Esophagus muscularis mucosa (tissue), 4 donors: Measurements from ENCODE around the gene USP34. TPM values are rescaled to one million over a fixed set of nuclear protein-coding genes. Genes with fewer than 3 reads are reported as not detected.

Experiments
- DNase-seq: peaks from one replicate; pipeline ENCODE4 v3.0.0-alpha.2; 2017; ENCODE audit errors: extremely low spot score
- H3K27ac ChIP-seq, 4 donors: fragments of 200-600 bp; sonication (generic); replicated peaks in 1 of 4; 1 replicate in 3 of 4; 2 replicates in 1 of 4; pipeline ENCODE4 v1.5.1; 2016 to 2019; ENCODE audit warnings: mild to moderate bottlenecking in 1 of 4
- H3K27me3 ChIP-seq, 4 donors: fragments of 200-600 bp; sonication (generic); one replicate each; pipeline versions ENCODE4 v1.5.1 to v1.6.0; 2016 to 2019
- H3K36me3 ChIP-seq, 4 donors: fragments of 200-600 bp; sonication (generic); one replicate each; pipeline ENCODE4 v1.5.1; 2016 to 2019
- H3K4me1 ChIP-seq, 4 donors: fragments of 200-600 bp; sonication (generic); one replicate each; pipeline ENCODE4 v1.5.1; 2016 to 2019
- H3K4me3 ChIP-seq, 4 donors: fragments of 200-600 bp; sonication (generic); 1 replicate in 2 of 4; 2 replicates in 2 of 4; pipeline ENCODE4 v1.5.1; 2016 to 2019; ENCODE audit warnings: mild to moderate bottlenecking in 4 of 4, moderate library complexity in 1 of 4
- H3K9me3 ChIP-seq, 4 donors: fragments of 200-600 bp; sonication (generic); 1 replicate in 3 of 4; 2 replicates in 1 of 4; pipeline ENCODE4 v1.5.1; 2016 to 2019
- CTCF ChIP-seq, 3 experiments: fragments of 200-600 bp in 2 of 3; fragments of 450-650 bp in 1 of 3; sonication (generic) in 2 of 3; IDR thresholded peaks; one replicate each; pipeline ENCODE4 v1.5.1; 2017 to 2019; ENCODE audit warnings: antibody characterized with exemption in 3 of 3, mild to moderate bottlenecking in 2 of 3, moderate library complexity in 1 of 3
- EP300 ChIP-seq: sonication (generic); formaldehyde crosslinking; IDR thresholded peaks from one replicate; pipeline ENCODE4 v1.6.1; 2017; ENCODE audit warnings: antibody characterized with exemption
- POLR2A ChIP-seq: fragments of 450-650 bp; IDR thresholded peaks from one replicate; pipeline ENCODE4 v1.6.1; 2017; ENCODE audit warnings: antibody characterized with exemption, moderate library complexity, mild to moderate bottlenecking, low read depth
- POLR2AphosphoS5 ChIP-seq, 2 donors: sonication (generic); formaldehyde crosslinking; IDR thresholded peaks; one replicate each; pipeline ENCODE4 v1.6.1; 2017; ENCODE audit warnings: antibody characterized with exemption in 2 of 2
- WGBS: methylation state at CpG from one replicate; pipeline ENCODE4 v1.1.5; 2018; 5-methylcytosine and 5-hydroxymethylcytosine counted together
- intact Hi-C: fragments of 100-400 bp; cut with DNase I; formaldehyde crosslinking; loops from one replicate; pipeline ENCODE4 v1.15.1; 2023
- total RNA-seq, 4 donors: library from RNA; depleted of rRNA; stranded (reverse); fragments of >200 nt; gene quantifications; one replicate each; pipeline versions ENCODE4 v1.1.0 to v1.2.1, GENCODE V29; 2016

USP34 gene
- total RNA-seq, 4 donors from 2014 or later: 124 to 137 (median 129) TPM

GRCh38 chr2:61184263-61184662 is 286.6 kb downstream of the USP34 start:
- Histone ChIP-seq H3K36me3 (peaks cover 61 to 98% (median 86%) of the 10 kb centered on the region in 4 donors), H3K4me1 (peaks cover 27 to 43% (median 35%) of the 10 kb centered on the region in 4 donors), H3K27me3 (no peaks in the 10 kb centered on the region), H3K9me3 (no peaks in the 10 kb centered on the region), H3K27ac (no peak overlapping the region), H3K4me3 (no peak overlapping the region)
- no peak for DNase-seq
- intact Hi-C loops: no loop called here
- TF ChIP-seq POLR2A: no peak
- no peak for TF ChIP-seq POLR2AphosphoS5 (IDR thresholded peaks at IDR 0.05)
- no peak for TF ChIP-seq EP300
- no peak for TF ChIP-seq CTCF (IDR thresholded peaks at IDR 0.05)
- 90% methylated on average over 3 of the region's 3 CpGs for WGBS

GRCh38 chr2:61183795-61184194 is 287.1 kb downstream of the USP34 start:
- H3K27ac ChIP-seq: no peak overlapping the region
- TF ChIP-seq EP300: no peak
- TF ChIP-seq CTCF (IDR thresholded peaks at IDR 0.05): no peak
- WGBS: 100% methylated on average over 3 of the region's 3 CpGs
- no peak overlapping the region for H3K4me3 ChIP-seq
- no peaks in the 10 kb centered on the region for H3K27me3 ChIP-seq
- peaks cover 56 to 96% (median 81%) of the 10 kb centered on the region in 4 donors for H3K36me3 ChIP-seq
- no peaks in the 10 kb centered on the region for H3K9me3 ChIP-seq
- DNase-seq: no peak
- intact Hi-C loops: no loop called here
- H3K4me1 ChIP-seq: peaks cover 32 to 48% (median 40%) of the 10 kb centered on the region in 4 donors

- peak; percentile 89 for DNase-seq
- H3K4me1 ChIP-seq: peaks cover 41 to 58% (median 49%) of the 10 kb centered on the region in 4 donors
- no peaks in the 10 kb centered on the region for H3K27me3 ChIP-seq
- intact Hi-C loops: no loop called here
- H3K27ac ChIP-seq: peak overlapping the region in 3 of 4 donors; percentile 66 to 99 (median 99)
- H3K9me3 ChIP-seq: no peaks in the 10 kb centered on the region
- WGBS: 79% methylated on average over 6 of the region's 6 CpGs
- TF ChIP-seq POLR2AphosphoS5 (IDR thresholded peaks at IDR 0.05) (no peak), POLR2A (no peak), EP300 (no peak), CTCF (IDR thresholded peaks at IDR 0.05) (no peak)
- peak overlapping the region in 2 of 4 donors; percentile 16 to 31 for H3K4me3 ChIP-seq
- H3K36me3 ChIP-seq: peaks cover 44 to 78% (median 63%) of the 10 kb centered on the region in 4 donors
Observed at GRCh38 chr2:61182059-61182383, 288.9 kb downstream of the USP34 start.

GRCh38 chr2:61181382-61182058 is 289.4 kb downstream of the USP34 start:
- DNase-seq: peak; percentile 19
- 56% methylated on average over 10 of the region's 10 CpGs for WGBS
- H3K4me3 ChIP-seq: peak overlapping the region; percentile 13 to 31 (median 18)
- peaks cover 39 to 73% (median 59%) of the 10 kb centered on the region in 4 donors for H3K36me3 ChIP-seq
- H3K27ac ChIP-seq: peak overlapping the region; percentile 50 to 99 (median 82)
- no peaks in the 10 kb centered on the region for H3K9me3 ChIP-seq
- H3K4me1 ChIP-seq: peaks cover 41 to 59% (median 50%) of the 10 kb centered on the region in 4 donors
- TF ChIP-seq EP300: no peak
- no peak for TF ChIP-seq POLR2AphosphoS5 (IDR thresholded peaks at IDR 0.05)
- no peak for TF ChIP-seq CTCF (IDR thresholded peaks at IDR 0.05)
- TF ChIP-seq POLR2A: no peak
- intact Hi-C loops: no loop called here
- no peaks in the 10 kb centered on the region for H3K27me3 ChIP-seq

- peaks cover 44 to 64% (median 56%) of the 10 kb centered on the region in 4 donors for H3K4me1 ChIP-seq
- peaks cover 30 to 65% (median 50%) of the 10 kb centered on the region in 4 donors for H3K36me3 ChIP-seq
- peak; percentile 70 for DNase-seq
- intact Hi-C loops: no loop called here
- H3K27ac ChIP-seq: peak overlapping the region; percentile 98 to 99 (median 99)
- 71% methylated on average over 6 of the region's 6 CpGs for WGBS
- no peaks in the 10 kb centered on the region for H3K9me3 ChIP-seq
- peak overlapping the region; percentile 7 to 85 (median 24) for H3K4me3 ChIP-seq
- TF ChIP-seq POLR2AphosphoS5 (IDR thresholded peaks at IDR 0.05): no peak
- TF ChIP-seq POLR2A: no peak
- TF ChIP-seq EP300: no peak
- no peak for TF ChIP-seq CTCF (IDR thresholded peaks at IDR 0.05)
- no peaks in the 10 kb centered on the region for H3K27me3 ChIP-seq
Observed at GRCh38 chr2:61180686-61181085, 290.2 kb downstream of the USP34 start.
